Mucosa of descending colon (tissue), 3 donors: ENCODE results near the gene ZBTB34. TPM values are rescaled to one million over a fixed set of nuclear protein-coding genes. Genes with fewer than 3 reads are reported as not detected.

Experiments used
- ATAC-seq: fragments of 200-7000 bp; cut with Tn5 transposase; one replicate; pipeline ENCODE4 v1.9.1; 2020; ENCODE audit warnings: mild to moderate bottlenecking, moderate library complexity
- DNase-seq, 3 donors: peaks; one replicate each; pipeline ENCODE4 v3.0.0-alpha.2; 2020
- H3K36me3 ChIP-seq: fragments of 200-600 bp; one replicate; pipeline ENCODE4 v1.8.0; 2021; ENCODE audit warnings: low read depth, mild to moderate bottlenecking
- H3K4me1 ChIP-seq: fragments of 200-600 bp; one replicate; pipeline ENCODE4 v1.8.0; 2021; ENCODE audit warnings: low read depth, mild to moderate bottlenecking
- H3K4me3 ChIP-seq: fragments of 200-600 bp; one replicate; pipeline ENCODE4 v1.8.0; 2021; ENCODE audit warnings: mild to moderate bottlenecking
- H3K9me3 ChIP-seq: fragments of 200-600 bp; one replicate; pipeline ENCODE4 v1.8.0; 2021; ENCODE audit warnings: mild to moderate bottlenecking
- intact Hi-C, 2 donors: fragments of 100-400 bp; cut with DNase I in 1 of 2; cut with micrococcal nuclease in 1 of 2; formaldehyde crosslinking; loops; one replicate each; pipeline versions ENCODE4 v1.11.0 to v1.11.1; 2022; cut with DNase I, micrococcal nuclease
- total RNA-seq, 3 donors: library from RNA; stranded (reverse); fragmentation: NEBNext Ultra II Directional in 2 of 3; extraction: Animal tissue kit (Norgen Biotek cat#: 25700) in 2 of 3; gene quantifications; one replicate each; pipeline versions ENCODE4 v1.2.1 to v1.2.4, GENCODE V29; 2021 to 2023
- TF ChIP-seq, protein P1 (sequence below): fragments of 200-600 bp; IDR thresholded peaks from one replicate; pipeline ENCODE4 v1.8.0; 2022; ENCODE audit warnings: antibody characterized with exemption, mild to moderate bottlenecking
- donor health status: DM: no; HTN: no; CAD: no; lungs with moderate emphysema.
- donor health status: DM: no; HTN: no; CAD: no.
- donor health status: DM: no; HTN: yes; CAD: no.

ZBTB34 gene
- total RNA-seq, 3 donors from 2014 or later = 7.7 to 12.3 (median 10.0) TPM

DNA sequence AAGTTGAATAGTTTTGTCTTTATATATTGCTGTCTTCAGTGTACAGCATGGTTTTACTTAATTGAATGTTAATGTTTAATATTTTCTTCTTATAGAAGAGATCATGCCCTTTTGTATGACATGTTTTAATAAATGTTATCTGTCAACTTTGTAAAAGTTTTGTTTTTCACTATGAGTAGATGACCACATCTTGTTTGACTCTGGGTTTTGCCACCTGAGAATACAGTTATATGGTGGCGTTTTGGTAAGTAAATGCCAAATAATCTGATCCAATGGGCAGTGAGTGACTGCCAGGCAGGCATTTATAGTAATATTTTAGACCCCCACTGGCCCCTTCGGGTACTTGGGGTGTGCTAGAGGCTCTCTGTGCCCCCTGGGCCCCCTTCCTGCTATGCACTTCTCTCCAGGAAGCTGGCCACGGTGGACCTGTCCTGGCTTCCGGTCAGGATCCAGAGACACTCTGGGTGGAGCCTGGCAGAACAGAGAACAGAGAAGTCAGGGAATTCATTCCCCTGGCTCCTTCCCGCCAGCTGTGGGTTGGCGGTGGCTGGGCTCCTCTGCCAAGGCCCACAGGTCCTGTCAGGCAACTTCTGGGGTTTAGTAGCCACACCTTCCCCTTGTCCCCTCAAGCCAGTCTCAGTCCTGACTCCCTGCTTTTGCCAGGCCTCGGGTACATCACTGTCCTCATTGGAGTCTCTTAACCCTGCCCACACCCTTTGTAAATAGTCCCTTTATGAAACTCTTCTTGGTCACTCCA is 22.2 kb upstream of the ZBTB34 start:
- no peak overlapping the region for H3K4me3 ChIP-seq
- no peaks in the 10 kb centered on the region for H3K36me3 ChIP-seq
- intact Hi-C loops = no loop called here
- TF ChIP-seq, protein P1, sequence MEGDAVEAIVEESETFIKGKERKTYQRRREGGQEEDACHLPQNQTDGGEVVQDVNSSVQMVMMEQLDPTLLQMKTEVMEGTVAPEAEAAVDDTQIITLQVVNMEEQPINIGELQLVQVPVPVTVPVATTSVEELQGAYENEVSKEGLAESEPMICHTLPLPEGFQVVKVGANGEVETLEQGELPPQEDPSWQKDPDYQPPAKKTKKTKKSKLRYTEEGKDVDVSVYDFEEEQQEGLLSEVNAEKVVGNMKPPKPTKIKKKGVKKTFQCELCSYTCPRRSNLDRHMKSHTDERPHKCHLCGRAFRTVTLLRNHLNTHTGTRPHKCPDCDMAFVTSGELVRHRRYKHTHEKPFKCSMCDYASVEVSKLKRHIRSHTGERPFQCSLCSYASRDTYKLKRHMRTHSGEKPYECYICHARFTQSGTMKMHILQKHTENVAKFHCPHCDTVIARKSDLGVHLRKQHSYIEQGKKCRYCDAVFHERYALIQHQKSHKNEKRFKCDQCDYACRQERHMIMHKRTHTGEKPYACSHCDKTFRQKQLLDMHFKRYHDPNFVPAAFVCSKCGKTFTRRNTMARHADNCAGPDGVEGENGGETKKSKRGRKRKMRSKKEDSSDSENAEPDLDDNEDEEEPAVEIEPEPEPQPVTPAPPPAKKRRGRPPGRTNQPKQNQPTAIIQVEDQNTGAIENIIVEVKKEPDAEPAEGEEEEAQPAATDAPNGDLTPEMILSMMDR = no peak
- ATAC-seq (peak; percentile 34), DNase-seq (no peak)
- no peaks in the 10 kb centered on the region for H3K9me3 ChIP-seq
- no peaks in the 10 kb centered on the region for H3K4me1 ChIP-seq

DNA sequence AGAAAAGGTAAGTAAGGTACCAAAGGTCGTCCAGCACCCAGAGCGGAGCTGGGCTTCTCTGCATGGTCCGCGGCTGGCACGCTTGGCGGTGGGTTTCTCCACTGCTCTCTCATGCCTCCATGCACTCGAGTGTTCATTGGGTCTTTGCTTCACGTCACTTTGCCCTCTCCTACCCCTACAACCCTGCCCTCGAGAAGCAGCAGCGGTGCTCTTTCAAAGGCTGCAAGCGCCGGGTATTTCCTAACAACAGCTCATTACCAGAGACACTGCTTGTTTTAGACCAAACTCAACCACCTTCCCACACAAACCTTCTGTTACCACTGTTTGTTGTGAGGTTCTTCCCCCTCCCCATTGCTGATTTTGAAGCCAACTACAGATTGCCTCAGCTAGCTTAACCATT is 21.5 kb upstream of the ZBTB34 start:
- Histone ChIP-seq H3K36me3 (no peaks in the 10 kb centered on the region), H3K4me1 (no peaks in the 10 kb centered on the region), H3K9me3 (no peaks in the 10 kb centered on the region), H3K4me3 (no peak overlapping the region)
- TF ChIP-seq, protein P1 = no peak
- DNase-seq (no peak), ATAC-seq (no peak)
- intact Hi-C loops = no loop called here

DNA sequence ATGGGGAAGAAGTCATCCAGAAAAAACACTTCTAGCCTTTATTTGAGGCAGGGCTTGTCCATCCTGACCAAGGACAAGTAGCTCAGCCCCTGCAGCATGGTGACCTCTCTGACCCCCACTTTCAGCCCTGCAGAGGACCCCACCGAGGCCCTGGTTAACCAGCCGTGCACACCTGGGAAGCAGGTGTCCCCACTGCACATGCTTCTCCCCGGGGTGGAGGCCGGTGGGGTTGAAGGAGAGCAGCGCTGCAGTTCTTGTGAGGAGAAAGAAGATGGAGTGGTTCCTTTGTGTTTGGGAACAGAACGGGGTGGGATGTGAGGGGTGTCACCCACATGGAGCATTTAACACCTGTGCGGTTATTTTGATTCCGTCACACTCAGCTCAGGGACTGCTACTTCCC is 21.1 kb upstream of the ZBTB34 start:
- no peaks in the 10 kb centered on the region for H3K4me1 ChIP-seq
- no peak overlapping the region for H3K4me3 ChIP-seq
- DNase-seq (no peak), ATAC-seq (no peak)
- no peaks in the 10 kb centered on the region for H3K36me3 ChIP-seq
- no peaks in the 10 kb centered on the region for H3K9me3 ChIP-seq
- intact Hi-C loops = no loop called here
- TF ChIP-seq, protein P1 = no peak

GRCh38 chr9:126842220-126842842 is 18.1 kb upstream of the ZBTB34 start:
- ATAC-seq = no peak

GRCh38 chr9:126842977-126843799 is 17.3 kb upstream of the ZBTB34 start:
- ATAC-seq (no peak), DNase-seq (no peak)
- intact Hi-C loops = no loop called here
- H3K4me1 ChIP-seq = no peaks in the 10 kb centered on the region
- no peaks in the 10 kb centered on the region for H3K36me3 ChIP-seq
- H3K4me3 ChIP-seq = no peak overlapping the region
- H3K9me3 ChIP-seq = no peaks in the 10 kb centered on the region
- TF ChIP-seq, protein P1 = no peak

More at GRCh38 chr9:126842220-126842842, 18.1 kb upstream of the ZBTB34 start:
- no peaks in the 10 kb centered on the region for H3K4me1 ChIP-seq
- H3K4me3 ChIP-seq = no peak overlapping the region
- H3K36me3 ChIP-seq = no peaks in the 10 kb centered on the region
- TF ChIP-seq, protein P1 = no peak
- no peak for DNase-seq
- intact Hi-C loops = no loop called here
- H3K9me3 ChIP-seq = no peaks in the 10 kb centered on the region
